Esophagus (tissue), 2 donors: ENCODE data around the gene NXPH2. TPM values are rescaled to one million over a fixed set of nuclear protein-coding genes. Genes with fewer than 3 reads are reported as not detected.
"Not testable (repeated sequence)": the region's sequence is repeated elsewhere in the genome, so short reads cannot be mapped to it uniquely, and the experiment has no call there.

ENCODE experiments used
- H3K27ac ChIP-seq, 2 donors: one replicate each; pipeline ENCODE4 v1.5.1; 2013; ENCODE audit warnings: low read depth in 2 of 2, mild to moderate bottlenecking in 2 of 2, inconsistent platforms in 1 of 2, low read length in 1 of 2, moderate library complexity in 1 of 2
- H3K27me3 ChIP-seq, 2 donors: one replicate each; pipeline ENCODE4 v1.6.1; 2013; ENCODE audit warnings: low read length in 2 of 2, control low read depth in 1 of 2, mild to moderate bottlenecking in 1 of 2; ENCODE audit not compliant: insufficient read depth in 2 of 2, control insufficient read depth in 1 of 2
- H3K36me3 ChIP-seq, 2 donors: one replicate each; pipeline ENCODE4 v1.6.1; 2013; ENCODE audit warnings: low read length in 1 of 2; ENCODE audit not compliant: control insufficient read depth in 2 of 2, insufficient read depth in 2 of 2
- H3K4me1 ChIP-seq, 2 donors: one replicate each; pipeline ENCODE4 v1.6.1; 2013; ENCODE audit warnings: low read length in 1 of 2; ENCODE audit not compliant: control insufficient read depth in 2 of 2, insufficient read depth in 2 of 2
- H3K4me3 ChIP-seq, 2 donors: one replicate each; pipeline ENCODE4 v1.5.1; 2013; ENCODE audit warnings: low read length in 2 of 2, mild to moderate bottlenecking in 2 of 2, low read depth in 1 of 2, moderate library complexity in 1 of 2
- H3K9me3 ChIP-seq, 2 donors: one replicate each; pipeline ENCODE4 v1.6.1; 2013; ENCODE audit warnings: mild to moderate bottlenecking in 2 of 2, low read depth in 1 of 2, low read length in 1 of 2, moderate library complexity in 1 of 2; ENCODE audit not compliant: control insufficient read depth in 2 of 2, insufficient read depth in 1 of 2
- WGBS, 2 donors: extraction: QIAGEN DNeasy Blood & Tissue Kit; methylation state at CpG; one replicate each; pipeline ENCODE4 v1.1.7; 2013; 5-methylcytosine and 5-hydroxymethylcytosine counted together
- polyA plus RNA-seq, 2 donors: library from polyadenylated mRNA; stranded (reverse); fragments of 200-250 nt; gene quantifications; one replicate each; pipeline ENCODE4 v1.2.3, GENCODE V29; 2013
- donor health status: healthy with polysubstance abuse.
- donor health status: Bipolar disorder and iron deficiency.

NXPH2 gene
- polyA plus RNA-seq, 2 donors: not detected

GRCh38 chr2:138658187-138658894 lies 121.8 kb downstream of the NXPH2 start:
- H3K27ac ChIP-seq: no peak overlapping the region
- 78 to 87% methylated on average over 3 of the region's 3 CpGs for WGBS, 2 donors
- H3K9me3 ChIP-seq: no peaks in the 10 kb centered on the region
- H3K36me3 ChIP-seq: no peaks in the 10 kb centered on the region
- no peaks in the 10 kb centered on the region for H3K4me1 ChIP-seq
- no peaks in the 10 kb centered on the region for H3K27me3 ChIP-seq
- H3K4me3 ChIP-seq: no peak overlapping the region

GRCh38 chr2:138654146-138654545 lies 126.0 kb downstream of the NXPH2 start:
- H3K9me3 ChIP-seq: peaks cover 0 to 2% of the 10 kb centered on the region in 2 donors
- no peaks in the 10 kb centered on the region for H3K4me1 ChIP-seq
- no peak overlapping the region for H3K27ac ChIP-seq
- no peaks in the 10 kb centered on the region for H3K27me3 ChIP-seq
- WGBS, 2 donors: 80 to 87% methylated on average over 4 of the region's 4 CpGs
- H3K4me3 ChIP-seq: no peak overlapping the region
- no peaks in the 10 kb centered on the region for H3K36me3 ChIP-seq

- peaks cover 0 to 2% of the 10 kb centered on the region in 2 donors for H3K9me3 ChIP-seq
- 64 to 71% methylated on average over 5 of the region's 5 CpGs for WGBS, 2 donors
- no peak overlapping the region for H3K27ac ChIP-seq
- H3K4me3 ChIP-seq: no peak overlapping the region
- no peaks in the 10 kb centered on the region for H3K36me3 ChIP-seq
- H3K27me3 ChIP-seq: no peaks in the 10 kb centered on the region
- no peaks in the 10 kb centered on the region for H3K4me1 ChIP-seq
Measured at GRCh38 chr2:138652378-138652777, 127.8 kb downstream of the NXPH2 start.

DNA sequence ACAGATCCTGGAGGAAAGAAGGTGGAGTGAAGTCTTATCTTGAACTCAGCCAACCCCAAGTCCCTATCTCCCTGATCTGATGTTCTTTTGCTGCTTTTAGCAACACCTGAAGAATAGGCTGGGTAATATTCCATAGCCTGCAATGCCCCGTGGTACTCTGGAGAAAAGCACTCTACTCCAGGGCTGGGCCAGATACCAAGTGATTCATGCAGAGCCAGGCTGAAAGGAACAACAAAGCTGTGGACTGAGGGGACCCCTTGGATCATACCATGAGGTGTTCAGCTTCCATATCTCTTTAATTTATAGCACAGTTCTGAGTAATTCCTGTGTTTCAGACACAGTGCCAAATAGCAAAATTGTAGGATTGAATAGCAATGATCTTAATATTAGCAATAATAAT lies 130.6 kb downstream of the NXPH2 start:
- no peak overlapping the region for H3K4me3 ChIP-seq
- peaks cover 0 to 2% of the 10 kb centered on the region in 2 donors for H3K9me3 ChIP-seq
- no peaks in the 10 kb centered on the region for H3K27me3 ChIP-seq
- H3K36me3 ChIP-seq: no peaks in the 10 kb centered on the region
- H3K4me1 ChIP-seq: no peaks in the 10 kb centered on the region
- no peak overlapping the region for H3K27ac ChIP-seq
- 27 to 33% methylated on average over 1 of the region's 1 CpG for WGBS, 2 donors

DNA sequence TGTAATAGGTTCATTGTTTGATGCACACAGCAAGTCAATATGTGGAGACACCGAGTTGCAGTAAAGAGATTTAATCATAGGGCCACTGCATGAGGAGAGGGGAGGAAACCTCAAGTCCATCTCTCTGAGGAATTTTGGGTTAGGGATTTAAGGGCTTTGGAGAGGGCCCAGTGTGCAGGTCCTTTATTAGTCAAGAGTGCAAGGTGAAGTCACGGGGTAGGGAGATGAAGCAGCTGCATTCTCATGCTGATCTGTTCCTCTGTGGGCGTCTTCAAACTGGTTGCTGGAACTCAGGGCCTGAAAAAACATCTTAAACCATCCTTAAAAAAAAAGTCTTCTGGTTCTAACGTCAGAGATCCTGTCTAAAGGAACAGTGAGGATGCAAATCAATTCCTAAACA lies 131.6 kb downstream of the NXPH2 start:
- H3K27ac ChIP-seq: no peak overlapping the region
- no peaks in the 10 kb centered on the region for H3K36me3 ChIP-seq
- no peaks in the 10 kb centered on the region for H3K4me1 ChIP-seq
- H3K4me3 ChIP-seq: no peak overlapping the region
- WGBS, 2 donors: 39 to 68% methylated on average over 4 of the region's 4 CpGs
- H3K27me3 ChIP-seq: no peaks in the 10 kb centered on the region
- H3K9me3 ChIP-seq: peaks cover 0 to 2% of the 10 kb centered on the region in 2 donors

- WGBS, 2 donors: 83 to 90% methylated on average over 10 of the region's 10 CpGs
Measured at GRCh38 chr2:138644776-138645175, 135.4 kb downstream of the NXPH2 start.

DNA sequence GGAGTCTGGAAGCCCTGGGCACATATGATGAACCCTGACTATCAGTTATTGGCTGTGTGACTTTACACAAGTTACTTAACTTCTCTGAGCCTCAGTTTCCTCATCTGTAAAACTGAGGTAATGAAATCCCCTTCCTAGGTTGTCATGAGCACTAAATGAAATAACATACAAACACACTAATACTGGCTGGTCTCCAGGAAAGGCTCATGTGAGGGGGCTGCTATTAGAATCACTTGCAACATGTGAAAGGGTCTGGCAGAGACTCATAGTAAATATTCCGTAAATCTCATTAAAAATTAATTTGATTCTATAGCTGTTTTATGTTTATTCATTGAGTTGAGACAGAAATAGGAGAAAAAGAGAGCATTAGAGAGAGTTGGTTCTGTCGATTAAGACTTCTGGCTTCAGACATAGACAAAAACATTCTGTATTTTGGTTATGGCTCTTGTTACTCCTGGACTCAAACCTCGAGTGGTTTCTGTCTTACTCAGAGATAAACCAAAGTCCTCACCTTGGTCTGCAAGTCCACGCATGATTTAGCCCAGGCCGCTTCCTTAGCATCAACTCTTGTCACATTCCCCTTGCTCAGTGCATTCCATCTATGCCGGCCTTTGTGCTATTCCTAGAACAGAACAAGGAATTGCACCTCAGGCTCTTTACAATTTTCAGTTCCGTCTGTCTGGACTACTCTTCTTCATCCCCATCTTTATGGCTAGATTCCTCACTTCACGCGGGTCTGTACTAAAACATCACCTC lies 139.1 kb downstream of the NXPH2 start:
- WGBS, 2 donors: 62 to 72% methylated on average over 9 of the region's 9 CpGs
- H3K9me3 ChIP-seq: peaks cover 0 to 2% of the 10 kb centered on the region in 2 donors

More at GRCh38 chr2:138644776-138645175, 135.4 kb downstream of the NXPH2 start:
- not testable (repeated sequence) for H3K9me3 ChIP-seq, H3K27ac ChIP-seq, H3K4me3 ChIP-seq, H3K36me3 ChIP-seq, H3K27me3 ChIP-seq, H3K4me1 ChIP-seq

DNA sequence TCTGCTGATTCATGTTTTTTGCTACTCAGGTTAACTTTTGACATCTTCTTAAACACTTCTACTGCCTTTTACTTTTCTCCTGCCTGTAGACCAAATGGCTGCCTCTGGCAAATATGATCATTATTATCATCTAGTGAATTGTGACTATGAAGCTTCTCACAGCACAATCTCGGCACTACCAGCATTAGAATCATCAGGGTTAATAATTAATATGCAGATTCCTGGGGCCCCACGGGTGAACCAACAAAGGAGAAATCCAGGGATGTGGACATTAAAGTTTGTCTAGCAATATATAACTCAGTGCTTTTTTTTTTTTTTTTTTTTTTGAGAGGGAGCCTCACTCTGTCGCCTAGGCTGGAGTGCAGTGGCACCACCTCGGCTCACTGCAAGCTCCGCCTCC lies 142.5 kb downstream of the NXPH2 start:
- Histone ChIP-seq H3K27ac (no peak overlapping the region), H3K4me1 (no peaks in the 10 kb centered on the region), H3K9me3 (no peaks in the 10 kb centered on the region), H3K4me3 (no peak overlapping the region), H3K27me3 (no peaks in the 10 kb centered on the region), H3K36me3 (no peaks in the 10 kb centered on the region)
- WGBS, 2 donors: 72 to 84% methylated on average over 3 to 5 of the region's 5 CpGs

More for the DNA sequence above, 139.1 kb downstream of the NXPH2 start:
- H3K4me1 ChIP-seq: no peaks in the 10 kb centered on the region
- H3K4me3 ChIP-seq: no peak overlapping the region
- no peaks in the 10 kb centered on the region for H3K27me3 ChIP-seq
- H3K36me3 ChIP-seq: no peaks in the 10 kb centered on the region
- H3K27ac ChIP-seq: no peak overlapping the region

DNA sequence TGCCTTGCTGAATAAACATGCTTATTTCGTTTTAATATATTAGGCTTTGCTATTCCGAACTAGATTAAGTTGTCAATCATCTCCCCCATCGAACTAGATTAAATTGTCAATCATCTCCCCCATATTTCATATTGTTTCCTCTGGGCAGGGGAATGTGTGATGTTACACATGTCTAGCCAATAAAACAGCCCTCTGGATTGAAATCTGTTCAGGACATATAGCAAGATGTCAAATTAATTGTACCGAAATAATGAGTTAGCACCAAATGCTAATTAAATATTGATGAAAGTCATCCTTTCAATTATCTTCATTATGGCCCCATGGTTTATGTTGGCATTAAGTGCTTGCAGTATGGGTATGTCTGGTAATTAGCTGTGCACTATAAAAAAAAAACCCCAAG lies 143.1 kb downstream of the NXPH2 start:
- Histone ChIP-seq H3K36me3 (no peaks in the 10 kb centered on the region), H3K4me1 (no peaks in the 10 kb centered on the region), H3K27me3 (no peaks in the 10 kb centered on the region), H3K4me3 (no peak overlapping the region), H3K27ac (no peak overlapping the region), H3K9me3 (no peaks in the 10 kb centered on the region)
- WGBS, 2 donors: 83 to 85% methylated on average over 4 of the region's 4 CpGs
